H9 (cell line): ENCODE measurements around the gene LECT2. TPM values are rescaled to one million over a fixed set of nuclear protein-coding genes. Genes with fewer than 3 reads are reported as not detected.
A peak's percentile ranks its signal among the peaks of the same experiment; 100 is the strongest.

Experiments
- DNase-seq: peaks from one replicate; pipeline ENCODE4 v3.0.0-alpha.2; 2017
- H2AFZ ChIP-seq: one replicate; pipeline ENCODE4 v1.6.1; 2013; ENCODE audit warnings: mild to moderate bottlenecking, low read length, control low read depth, moderate library complexity
- H2AK5ac ChIP-seq: 2 replicates; pipeline ENCODE4 v1.6.1; 2013; ENCODE audit warnings: low read length, control low read depth, mixed read lengths; ENCODE audit not compliant: insufficient read length
- H2BK120ac ChIP-seq: one replicate; pipeline ENCODE4 v1.6.1; 2013; ENCODE audit warnings: low read depth, mild to moderate bottlenecking, low read length, control low read depth, inconsistent platforms; ENCODE audit not compliant: poor library complexity, severe bottlenecking
- H2BK12ac ChIP-seq: 2 replicates; pipeline ENCODE4 v1.6.1; 2013; ENCODE audit warnings: low read length, control low read depth, mixed read lengths, low read depth; ENCODE audit not compliant: insufficient read length
- H2BK15ac ChIP-seq: 2 replicates; pipeline ENCODE4 v1.6.1; 2013; ENCODE audit warnings: low read depth, low read length, control low read depth
- H2BK20ac ChIP-seq: one replicate; pipeline ENCODE4 v1.6.1; 2013; ENCODE audit warnings: low read depth, mild to moderate bottlenecking, low read length, control low read depth, inconsistent platforms; ENCODE audit not compliant: poor library complexity, severe bottlenecking
- H2BK5ac ChIP-seq: 2 replicates; pipeline ENCODE4 v1.6.1; 2013; ENCODE audit warnings: low read length, control low read depth, mixed read lengths; ENCODE audit not compliant: insufficient read length
- H3K14ac ChIP-seq: 2 replicates; pipeline ENCODE4 v1.6.1; 2013; ENCODE audit warnings: low read length, control low read depth; ENCODE audit not compliant: insufficient read depth
- H3K18ac ChIP-seq: 2 replicates; pipeline ENCODE4 v1.6.1; 2013; ENCODE audit warnings: low read depth, mild to moderate bottlenecking, mixed read lengths, low read length, control low read depth; ENCODE audit not compliant: insufficient read length
- H3K23ac ChIP-seq: 2 replicates; pipeline ENCODE4 v1.6.1; 2013; ENCODE audit warnings: low read length, control low read depth, mixed read lengths, low read depth; ENCODE audit not compliant: insufficient read length
- H3K23me2 ChIP-seq: 2 replicates; pipeline ENCODE4 v1.6.1; 2013; ENCODE audit warnings: low read depth, mild to moderate bottlenecking, mixed read lengths, low read length, control low read depth; ENCODE audit not compliant: insufficient read length, poor library complexity, severe bottlenecking
- H3K27ac ChIP-seq: 2 replicates; pipeline ENCODE4 v1.5.1; 2013; ENCODE audit warnings: low read length, control low read depth, mixed read lengths, low read depth; ENCODE audit not compliant: insufficient read length
- H3K27me3 ChIP-seq: 2 replicates; pipeline ENCODE4 v1.6.1; 2013; ENCODE audit warnings: low read length, control low read depth, inconsistent platforms; ENCODE audit not compliant: insufficient read depth
- H3K4ac ChIP-seq: 2 replicates; pipeline ENCODE4 v1.6.1; 2013; ENCODE audit warnings: low read depth, mild to moderate bottlenecking, control low read depth, inconsistent platforms, low read length, moderate library complexity
- H3K4me1 ChIP-seq: 2 replicates; pipeline ENCODE4 v1.6.1; 2013; ENCODE audit warnings: low read length, control low read depth, inconsistent platforms; ENCODE audit not compliant: insufficient read depth
- H3K4me2 ChIP-seq: 2 replicates; pipeline ENCODE4 v1.6.1; 2013; ENCODE audit warnings: low read length, control low read depth, mixed read lengths; ENCODE audit not compliant: insufficient read length, insufficient read depth
- H3K56ac ChIP-seq: 2 replicates; pipeline ENCODE4 v1.6.1; 2013; ENCODE audit warnings: low read depth, mild to moderate bottlenecking, mixed read lengths, low read length, control low read depth; ENCODE audit not compliant: insufficient read length
- H3K79me1 ChIP-seq: 2 replicates; pipeline ENCODE4 v1.6.1; 2013; ENCODE audit warnings: low read depth, mild to moderate bottlenecking, moderate library complexity, low read length, control low read depth, inconsistent platforms; ENCODE audit not compliant: insufficient read depth, poor library complexity, severe bottlenecking
- H3K79me2 ChIP-seq: 2 replicates; pipeline ENCODE4 v1.6.1; 2013; ENCODE audit warnings: low read length, control low read depth, inconsistent platforms; ENCODE audit not compliant: insufficient read depth
- H3K9ac ChIP-seq: 2 replicates; pipeline ENCODE4 v1.6.1; 2013; ENCODE audit warnings: low read length, control low read depth, mixed read lengths; ENCODE audit not compliant: insufficient read length; ENCODE audit errors: extremely low read depth
- H3K9me3 ChIP-seq: one replicate; pipeline ENCODE4 v1.6.1; 2013; ENCODE audit warnings: low read depth, low read length, inconsistent platforms; ENCODE audit not compliant: control insufficient read depth
- H3T11ph ChIP-seq: one replicate; pipeline ENCODE4 v1.6.1; 2013; ENCODE audit warnings: mild to moderate bottlenecking, low read length, control low read depth, inconsistent platforms
- H4K20me1 ChIP-seq: one replicate; pipeline ENCODE4 v1.6.1; 2013; ENCODE audit not compliant: control insufficient read depth, insufficient read length, insufficient read depth
- H4K5ac ChIP-seq: 2 replicates; pipeline ENCODE4 v1.6.1; 2013; ENCODE audit warnings: low read depth, mild to moderate bottlenecking, mixed read lengths, low read length, control low read depth; ENCODE audit not compliant: insufficient read length
- H4K8ac ChIP-seq: replicated peaks from 2 replicates; pipeline ENCODE4 v1.6.1; 2013; ENCODE audit warnings: low read length, control low read depth, mixed read lengths, low read depth; ENCODE audit not compliant: insufficient read length
- H4K91ac ChIP-seq: 2 replicates; pipeline ENCODE4 v1.6.1; 2013; ENCODE audit warnings: low read depth, mild to moderate bottlenecking, moderate library complexity, mixed read lengths, low read length, control low read depth; ENCODE audit not compliant: insufficient read length
- H3K27ac Mint-ChIP-seq, 3 experiments: 2 replicates in 2 of 3; 3 replicates in 1 of 3; pipeline ENCODE4 v1.8.0; 2020 to 2021; ENCODE audit warnings: mixed read lengths in 3 of 3, mild to moderate bottlenecking in 1 of 3, moderate library complexity in 1 of 3
- H3K27me3 Mint-ChIP-seq: 2 replicates; pipeline ENCODE4 v1.8.0; 2021; ENCODE audit warnings: low read depth, mild to moderate bottlenecking, moderate library complexity, mixed read lengths
- H3K36me3 Mint-ChIP-seq, 3 experiments: 2 replicates in 2 of 3; 3 replicates in 1 of 3; pipeline ENCODE4 v1.8.0; 2020 to 2021; ENCODE audit warnings: low read depth in 3 of 3, mixed read lengths in 3 of 3; ENCODE audit not compliant: insufficient read depth in 1 of 3
- H3K4me1 Mint-ChIP-seq, 2 experiments: 2 replicates each; pipeline ENCODE4 v1.8.0; 2020; ENCODE audit warnings: mixed read lengths in 2 of 2
- H3K4me3 Mint-ChIP-seq, 2 experiments: 2 replicates in 1 of 2; 3 replicates in 1 of 2; pipeline ENCODE4 v1.8.0; 2020 to 2021; ENCODE audit warnings: mild to moderate bottlenecking in 2 of 2, mixed read lengths in 2 of 2, moderate library complexity in 1 of 2
- H3K9me3 Mint-ChIP-seq, 2 experiments: 2 replicates in 1 of 2; 3 replicates in 1 of 2; pipeline ENCODE4 v1.8.0; 2020; ENCODE audit warnings: mild to moderate bottlenecking in 2 of 2, mixed read lengths in 2 of 2, moderate library complexity in 1 of 2
- WGBS: extraction: QIAGEN DNeasy Blood & Tissue Kit; methylation state at CpG from one replicate; pipeline ENCODE4 v1.1.7; 2013; ENCODE audit warnings: missing lambda C conversion rate, low lambda C conversion rate, mixed read lengths; ENCODE audit not compliant: insufficient read length; ENCODE audit errors: extremely low coverage; 5-methylcytosine and 5-hydroxymethylcytosine counted together
- total RNA-seq: library from RNA; stranded (reverse); gene quantifications from 2 replicates; pipeline ENCODE4 v1.2.1, GENCODE V29; 2021
- TF ChIP-seq, protein P1 (sequence below): fragments of 200-600 bp; sonication (generic); conservative IDR thresholded peaks from 3 replicates; pipeline ENCODE4 v1.8.0; 2021; ENCODE audit warnings: antibody characterized with exemption, mild to moderate bottlenecking

The LECT2 gene
- total RNA-seq, 1 experiment from 2014 or later, result not detected

DNA sequence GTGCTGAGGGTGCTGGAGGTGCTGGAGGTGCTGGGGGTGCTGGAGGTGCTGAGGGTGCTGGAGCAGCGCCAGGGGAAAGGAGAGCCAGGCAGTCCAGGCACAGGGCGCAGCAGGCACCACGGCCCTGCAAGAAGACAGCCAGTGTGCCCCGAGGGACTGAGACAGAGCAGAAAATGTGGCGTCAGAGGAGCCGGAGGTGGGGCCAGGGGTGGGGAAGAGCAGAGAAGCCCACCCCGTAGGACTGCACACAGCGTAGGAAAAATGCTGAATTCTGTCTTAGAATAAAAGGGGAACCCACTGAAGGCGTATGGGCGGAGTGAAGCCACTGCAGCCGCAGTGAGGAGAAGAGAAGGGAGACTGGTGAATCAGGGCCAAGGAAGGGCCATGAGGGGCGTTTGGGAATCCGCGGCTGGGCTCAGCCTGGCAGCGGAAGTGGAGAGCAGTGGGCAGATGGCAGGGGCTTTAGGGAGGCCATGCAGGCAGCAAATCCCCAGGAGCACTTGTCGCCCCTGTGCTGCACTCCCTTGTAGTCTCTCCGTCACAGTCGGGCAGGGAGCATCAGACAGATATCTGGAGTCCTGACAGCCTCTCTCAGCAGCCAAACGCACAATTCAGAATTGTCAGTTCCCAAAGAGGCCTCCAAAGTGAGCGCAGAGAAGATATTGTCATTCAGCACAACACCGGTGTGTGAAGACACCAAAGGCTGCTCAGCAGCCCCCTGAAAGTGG lies 35.9 kb upstream of the LECT2 start:
- Histone ChIP-seq H4K20me1 (no peaks in the 10 kb centered on the region), H2BK12ac (no peak overlapping the region), H3K4me2 (no peak overlapping the region), H2AK5ac (no peak overlapping the region), H2BK15ac (no peak overlapping the region), H3K27me3 (no peaks in the 10 kb centered on the region), H2BK20ac (no peak overlapping the region), H3K4me1 (no peaks in the 10 kb centered on the region), H3K9me3 (no peaks in the 10 kb centered on the region), H3K56ac (no peak overlapping the region), H2BK120ac (no peak overlapping the region), H3K9ac (no peak overlapping the region), H3K79me1 (no peaks in the 10 kb centered on the region), H3K14ac (peak overlapping the region; percentile 39; the same call in 1 of the 2 replicates), H3K23ac (no peak overlapping the region), H4K8ac (peak overlapping the region; percentile 38), H4K5ac (no peak overlapping the region), H3K79me2 (no peaks in the 10 kb centered on the region), H3K18ac (no peak overlapping the region), H3K23me2 (no peaks in the 10 kb centered on the region), H2BK5ac (no peak overlapping the region), H3K27ac (no peak overlapping the region), H3K4ac (no peak overlapping the region), H2AFZ (no peak overlapping the region), H4K91ac (no peak overlapping the region), H3T11ph (no peak overlapping the region)
- TF ChIP-seq, protein P1, sequence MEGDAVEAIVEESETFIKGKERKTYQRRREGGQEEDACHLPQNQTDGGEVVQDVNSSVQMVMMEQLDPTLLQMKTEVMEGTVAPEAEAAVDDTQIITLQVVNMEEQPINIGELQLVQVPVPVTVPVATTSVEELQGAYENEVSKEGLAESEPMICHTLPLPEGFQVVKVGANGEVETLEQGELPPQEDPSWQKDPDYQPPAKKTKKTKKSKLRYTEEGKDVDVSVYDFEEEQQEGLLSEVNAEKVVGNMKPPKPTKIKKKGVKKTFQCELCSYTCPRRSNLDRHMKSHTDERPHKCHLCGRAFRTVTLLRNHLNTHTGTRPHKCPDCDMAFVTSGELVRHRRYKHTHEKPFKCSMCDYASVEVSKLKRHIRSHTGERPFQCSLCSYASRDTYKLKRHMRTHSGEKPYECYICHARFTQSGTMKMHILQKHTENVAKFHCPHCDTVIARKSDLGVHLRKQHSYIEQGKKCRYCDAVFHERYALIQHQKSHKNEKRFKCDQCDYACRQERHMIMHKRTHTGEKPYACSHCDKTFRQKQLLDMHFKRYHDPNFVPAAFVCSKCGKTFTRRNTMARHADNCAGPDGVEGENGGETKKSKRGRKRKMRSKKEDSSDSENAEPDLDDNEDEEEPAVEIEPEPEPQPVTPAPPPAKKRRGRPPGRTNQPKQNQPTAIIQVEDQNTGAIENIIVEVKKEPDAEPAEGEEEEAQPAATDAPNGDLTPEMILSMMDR, result no peak
- no peak overlapping the region for H3K4me3 Mint-ChIP-seq
- H3K36me3 Mint-ChIP-seq, result no peaks in the 10 kb centered on the region
- no peaks in the 10 kb centered on the region for H3K9me3 Mint-ChIP-seq
- DNase-seq, result no peak
- H3K27ac Mint-ChIP-seq, result no peak overlapping the region
- no peaks in the 10 kb centered on the region for H3K4me1 Mint-ChIP-seq
- peaks cover 12% of the 10 kb centered on the region for H3K27me3 Mint-ChIP-seq
- no CpG with 5 or more reads among the region's 21 CpGs for WGBS
